IgD-negative memory B cell (primary cell): Measurements from ENCODE around the gene HPD. TPM values are rescaled to one million over a fixed set of nuclear protein-coding genes. Genes with fewer than 3 reads are reported as not detected.
"Not testable (repeated sequence)": the region's sequence is repeated elsewhere in the genome, so short reads cannot be mapped to it uniquely, and the experiment has no call there.

Source experiments
- H3K27ac Mint-ChIP-seq, 3 donors: one replicate each; pipeline ENCODE4 v1.8.0; 2020 to 2022; ENCODE audit warnings: mild to moderate bottlenecking in 3 of 3, mixed read lengths in 3 of 3, moderate library complexity in 1 of 3
- H3K27me3 Mint-ChIP-seq: one replicate; pipeline ENCODE4 v1.8.0; 2021; ENCODE audit warnings: mixed read lengths
- H3K36me3 Mint-ChIP-seq: one replicate; pipeline ENCODE4 v1.8.0; 2020; ENCODE audit warnings: mild to moderate bottlenecking, mixed read lengths
- H3K4me1 Mint-ChIP-seq, 3 donors: one replicate each; pipeline ENCODE4 v1.8.0; 2020 to 2022; ENCODE audit warnings: mixed read lengths in 3 of 3, mild to moderate bottlenecking in 1 of 3
- H3K4me3 Mint-ChIP-seq, 4 donors: one replicate each; pipeline ENCODE4 v1.8.0; 2020 to 2022; ENCODE audit warnings: mild to moderate bottlenecking in 4 of 4, mixed read lengths in 4 of 4, moderate library complexity in 3 of 4
- H3K9me3 Mint-ChIP-seq, 3 donors: one replicate each; pipeline ENCODE4 v1.8.0; 2020 to 2021; ENCODE audit warnings: mixed read lengths in 3 of 3, mild to moderate bottlenecking in 1 of 3
- polyA plus RNA-seq: library from polyadenylated mRNA; unstranded; fragments of 300-500 nt; fragmentation: Illumina TruSeq; gene quantifications from one replicate; pipeline ENCODE4 v1.2.3, GENCODE V29; 2021

Gene HPD
- polyA plus RNA-seq, 1 donor from 2014 or later, result not detected

GRCh38 chr12:121796855-121797751, 61.6 kb downstream of the HPD start:
- peaks cover 24 to 27% (median 25%) of the 10 kb centered on the region in 3 donors for H3K4me1 Mint-ChIP-seq
- peaks cover 2% of the 10 kb centered on the region for H3K36me3 Mint-ChIP-seq
- peak overlapping the region; percentile 43 to 88 (median 63) for H3K27ac Mint-ChIP-seq
- H3K27me3 Mint-ChIP-seq, result no peaks in the 10 kb centered on the region
- peak overlapping the region in 3 of 4 donors; percentile 28 to 86 (median 63) for H3K4me3 Mint-ChIP-seq
- H3K9me3 Mint-ChIP-seq, result no peaks in the 10 kb centered on the region

GRCh38 chr12:121795034-121795968, 63.4 kb downstream of the HPD start:
- Mint-ChIP-seq H3K36me3 (no peaks in the 10 kb centered on the region), H3K27me3 (no peaks in the 10 kb centered on the region), H3K27ac (peak overlapping the region; percentile 92 to 97 (median 96)), H3K9me3 (no peaks in the 10 kb centered on the region), H3K4me3 (peak overlapping the region; percentile 91 to 95 (median 93)), H3K4me1 (peaks cover 35 to 39% (median 36%) of the 10 kb centered on the region in 3 donors)

- Mint-ChIP-seq H3K27ac (peak overlapping the region; percentile 92 to 97 (median 96)), H3K4me1 (peaks cover 40 to 45% (median 42%) of the 10 kb centered on the region in 3 donors), H3K27me3 (no peaks in the 10 kb centered on the region), H3K4me3 (peak overlapping the region; percentile 91 to 95 (median 93)), H3K36me3 (no peaks in the 10 kb centered on the region), H3K9me3 (no peaks in the 10 kb centered on the region)
These were observed 64.1 kb downstream of the HPD start for GRCh38 chr12:121794534-121795033.

GRCh38 chr12:121793838-121794533, 64.7 kb downstream of the HPD start:
- Mint-ChIP-seq H3K36me3 (no peaks in the 10 kb centered on the region), H3K27ac (peak overlapping the region; percentile 92 to 97 (median 96)), H3K4me3 (peak overlapping the region; percentile 91 to 95 (median 93)), H3K4me1 (peaks cover 38 to 45% (median 38%) of the 10 kb centered on the region in 3 donors), H3K9me3 (no peaks in the 10 kb centered on the region), H3K27me3 (no peaks in the 10 kb centered on the region)

- Mint-ChIP-seq H3K36me3 (no peaks in the 10 kb centered on the region), H3K9me3 (no peaks in the 10 kb centered on the region), H3K4me1 (peaks cover 34 to 45% (median 42%) of the 10 kb centered on the region in 3 donors), H3K4me3 (peak within 1 kb of the TSS; percentile 91 to 97 (median 94)), H3K27ac (peak within 1 kb of the TSS; percentile 98 to 100 (median 100)), H3K27me3 (no peaks in the 10 kb centered on the region)
These were observed 65.2 kb downstream of the HPD start, which contains the start of gene RHOF for GRCh38 chr12:121793440-121793837. Gene RHOF, minus strand, starts transcription at chr12:121793688. Its CDS starts 55 bp downstream, at chr12:121793633.

- peak overlapping the region; percentile 91 to 97 (median 94) for H3K4me3 Mint-ChIP-seq
- H3K9me3 Mint-ChIP-seq, result no peaks in the 10 kb centered on the region
- H3K36me3 Mint-ChIP-seq, result no peaks in the 10 kb centered on the region
These were observed 65.8 kb downstream of the HPD start for GRCh38 chr12:121792607-121793439.

GRCh38 chr12:121791671-121792551, 66.7 kb downstream of the HPD start:
- Mint-ChIP-seq H3K9me3 (no peaks in the 10 kb centered on the region), H3K27ac (peak overlapping the region; percentile 98 to 100 (median 100)), H3K27me3 (no peaks in the 10 kb centered on the region), H3K4me1 (peaks cover 40 to 50% (median 49%) of the 10 kb centered on the region in 3 donors), H3K36me3 (peaks cover 2% of the 10 kb centered on the region), H3K4me3 (peak overlapping the region; percentile 91 to 97 (median 94))

More at GRCh38 chr12:121792607-121793439, 65.8 kb downstream of the HPD start:
- Mint-ChIP-seq H3K27me3 (no peaks in the 10 kb centered on the region), H3K4me1 (peaks cover 32 to 46% (median 46%) of the 10 kb centered on the region in 3 donors), H3K27ac (peak overlapping the region; percentile 98 to 100 (median 100))

GRCh38 chr12:121790785-121791184, 67.9 kb downstream of the HPD start:
- H3K27me3 Mint-ChIP-seq, H3K9me3 Mint-ChIP-seq, H3K36me3 Mint-ChIP-seq: not testable (repeated sequence)
- Mint-ChIP-seq H3K4me1 (peaks cover 42 to 59% (median 56%) of the 10 kb centered on the region in 3 donors), H3K4me3 (peak overlapping the region; percentile 91 to 97 (median 94)), H3K27ac (peak overlapping the region; percentile 98 to 100 (median 100))

- Mint-ChIP-seq H3K27me3 (no peaks in the 10 kb centered on the region), H3K4me3 (peak overlapping the region; percentile 91 to 98 (median 94)), H3K4me1 (peaks cover 43 to 58% (median 56%) of the 10 kb centered on the region in 3 donors), H3K36me3 (peaks cover 2% of the 10 kb centered on the region), H3K9me3 (no peaks in the 10 kb centered on the region), H3K27ac (peak overlapping the region; percentile 98 to 100 (median 100))
These were observed 68.6 kb downstream of the HPD start for GRCh38 chr12:121789800-121790728.
